Measurements from ENCODE around the gene GARNL3. TPM values are rescaled to one million over a fixed set of nuclear protein-coding genes. Genes with fewer than 3 reads are reported as not detected.

Gene GARNL3
- total RNA-seq, 4 donors from 2014 or later: 8.9 to 17.9 (median 12.2) TPM

DNA sequence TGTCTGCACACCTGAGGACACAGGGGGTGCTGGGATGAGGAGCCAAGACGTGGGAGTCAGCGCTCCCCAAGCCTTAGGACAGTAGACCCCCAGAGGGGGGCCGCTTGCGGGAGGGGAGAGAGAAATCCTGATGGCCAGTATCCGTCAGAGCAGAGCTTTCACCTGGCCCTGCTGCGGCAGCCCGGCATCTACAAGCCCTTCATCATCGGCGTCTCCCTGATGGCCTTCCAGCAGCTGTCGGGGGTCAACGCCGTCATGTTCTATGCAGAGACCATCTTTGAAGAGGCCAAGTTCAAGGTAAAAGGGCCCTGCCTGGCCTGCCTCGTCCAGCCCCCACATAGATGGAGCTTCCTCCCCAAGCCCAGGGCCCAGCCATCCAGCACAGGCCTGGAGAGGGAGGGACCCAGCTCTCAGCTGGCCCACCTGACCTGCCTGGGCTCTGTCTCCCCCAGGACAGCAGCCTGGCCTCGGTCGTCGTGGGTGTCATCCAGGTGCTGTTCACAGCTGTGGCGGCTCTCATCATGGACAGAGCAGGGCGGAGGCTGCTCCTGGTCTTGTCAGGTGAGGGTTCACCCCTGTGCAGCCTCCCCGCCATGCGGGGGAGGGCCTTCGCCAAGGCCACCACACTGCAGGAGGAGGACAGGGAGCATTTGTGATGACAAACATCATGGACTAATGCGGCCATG, 139.1 kb downstream of the GARNL3 start:
- TF ChIP-seq EP300 (IDR thresholded peaks at IDR 0.05): no peak
- TF ChIP-seq POLR2AphosphoS5 (IDR thresholded peaks at IDR 0.05): no peak
- TF ChIP-seq, protein P1, sequence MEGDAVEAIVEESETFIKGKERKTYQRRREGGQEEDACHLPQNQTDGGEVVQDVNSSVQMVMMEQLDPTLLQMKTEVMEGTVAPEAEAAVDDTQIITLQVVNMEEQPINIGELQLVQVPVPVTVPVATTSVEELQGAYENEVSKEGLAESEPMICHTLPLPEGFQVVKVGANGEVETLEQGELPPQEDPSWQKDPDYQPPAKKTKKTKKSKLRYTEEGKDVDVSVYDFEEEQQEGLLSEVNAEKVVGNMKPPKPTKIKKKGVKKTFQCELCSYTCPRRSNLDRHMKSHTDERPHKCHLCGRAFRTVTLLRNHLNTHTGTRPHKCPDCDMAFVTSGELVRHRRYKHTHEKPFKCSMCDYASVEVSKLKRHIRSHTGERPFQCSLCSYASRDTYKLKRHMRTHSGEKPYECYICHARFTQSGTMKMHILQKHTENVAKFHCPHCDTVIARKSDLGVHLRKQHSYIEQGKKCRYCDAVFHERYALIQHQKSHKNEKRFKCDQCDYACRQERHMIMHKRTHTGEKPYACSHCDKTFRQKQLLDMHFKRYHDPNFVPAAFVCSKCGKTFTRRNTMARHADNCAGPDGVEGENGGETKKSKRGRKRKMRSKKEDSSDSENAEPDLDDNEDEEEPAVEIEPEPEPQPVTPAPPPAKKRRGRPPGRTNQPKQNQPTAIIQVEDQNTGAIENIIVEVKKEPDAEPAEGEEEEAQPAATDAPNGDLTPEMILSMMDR (IDR thresholded peaks at IDR 0.05): no peak
- no peak for TF ChIP-seq POLR2A (IDR thresholded peaks at IDR 0.05; ENCODE audit: low read depth)
- Histone ChIP-seq H3K9me3 (no peaks in the 10 kb centered on the region), H3K27ac (replicated peaks in 1 of 4) (no peak overlapping the region), H3K27me3 (no peaks in the 10 kb centered on the region), H3K36me3 (peaks cover 12 to 90% (median 60%) of the 10 kb centered on the region in 4 donors), H3K4me1 (peaks cover 6 to 12% (median 10%) of the 10 kb centered on the region in 4 donors), H3K4me3 (no peak overlapping the region)
- no peak for DNase-seq (ENCODE audit: extremely low spot score)
- intact Hi-C loops (cut with DNase I): no loop called here
- 98% methylated on average over 8 of the region's 22 CpGs for WGBS

- no peaks in the 10 kb centered on the region for H3K9me3 ChIP-seq
- intact Hi-C loops (cut with DNase I): no loop called here
- DNase-seq (ENCODE audit: extremely low spot score): no peak
- TF ChIP-seq EP300 (IDR thresholded peaks at IDR 0.05) (no peak), POLR2AphosphoS5 (IDR thresholded peaks at IDR 0.05) (no peak), POLR2A (IDR thresholded peaks at IDR 0.05; ENCODE audit: low read depth) (no peak)
- TF ChIP-seq, protein P1 (IDR thresholded peaks at IDR 0.05): no peak
- no peaks in the 10 kb centered on the region for H3K27me3 ChIP-seq
- H3K36me3 ChIP-seq: peaks cover 12 to 89% (median 59%) of the 10 kb centered on the region in 4 donors
- no peak overlapping the region for H3K27ac ChIP-seq (replicated peaks in 1 of 4)
- peaks cover 0 to 8% (median 1%) of the 10 kb centered on the region in 4 donors for H3K4me1 ChIP-seq
- 89% methylated on average over 11 of the region's 23 CpGs for WGBS
- H3K4me3 ChIP-seq: no peak overlapping the region
Observed at GRCh38 chr9:127404631-127405030, 140.1 kb downstream of the GARNL3 start.

- Histone ChIP-seq H3K36me3 (peaks cover 12 to 80% (median 53%) of the 10 kb centered on the region in 4 donors), H3K4me1 (peaks cover 0 to 8% (median 0%) of the 10 kb centered on the region in 4 donors), H3K4me3 (no peak overlapping the region), H3K27me3 (no peaks in the 10 kb centered on the region), H3K27ac (replicated peaks in 1 of 4) (no peak overlapping the region), H3K9me3 (no peaks in the 10 kb centered on the region)
- intact Hi-C loops (cut with DNase I): no loop called here
- TF ChIP-seq EP300 (IDR thresholded peaks at IDR 0.05): no peak
- TF ChIP-seq, protein P1 (IDR thresholded peaks at IDR 0.05): no peak
- TF ChIP-seq POLR2AphosphoS5 (IDR thresholded peaks at IDR 0.05): no peak
- no peak for TF ChIP-seq POLR2A (IDR thresholded peaks at IDR 0.05; ENCODE audit: low read depth)
- WGBS: 94% methylated on average over 16 of the region's 20 CpGs
- DNase-seq (ENCODE audit: extremely low spot score): no peak
Observed at GRCh38 chr9:127405344-127406125, 141.0 kb downstream of the GARNL3 start.

GRCh38 chr9:127406799-127407491, 142.4 kb downstream of the GARNL3 start:
- no peak overlapping the region for H3K4me3 ChIP-seq
- no peak for DNase-seq (ENCODE audit: extremely low spot score)
- no peaks in the 10 kb centered on the region for H3K9me3 ChIP-seq
- peaks cover 0 to 8% (median 0%) of the 10 kb centered on the region in 4 donors for H3K4me1 ChIP-seq
- no peak overlapping the region for H3K27ac ChIP-seq (replicated peaks in 1 of 4)
- intact Hi-C loops (cut with DNase I): no loop called here
- H3K36me3 ChIP-seq: peaks cover 12 to 66% (median 43%) of the 10 kb centered on the region in 4 donors
- H3K27me3 ChIP-seq: no peaks in the 10 kb centered on the region
- no peak for TF ChIP-seq EP300 (IDR thresholded peaks at IDR 0.05)
- TF ChIP-seq POLR2A (IDR thresholded peaks at IDR 0.05; ENCODE audit: low read depth): no peak
- TF ChIP-seq POLR2AphosphoS5 (IDR thresholded peaks at IDR 0.05): no peak
- TF ChIP-seq, protein P1 (IDR thresholded peaks at IDR 0.05): no peak
- 90% methylated on average over 12 of the region's 13 CpGs for WGBS
